Bronchial epithelial cell (primary cell): ENCODE measurements around the gene RBM33. TPM values are rescaled to one million over a fixed set of nuclear protein-coding genes. Genes with fewer than 3 reads are reported as not detected.

Experiments used
- DNase-seq: peaks from one replicate; pipeline ENCODE4 v3.0.0-alpha.2; 2010; ENCODE audit warnings: low read depth
- FAIRE-seq: peaks from 2 replicates; lab custom pipeline; 2011; peaks lifted over from hg19 to GRCh38; lab: Jason Lieb, UNC
- H3K27me3 ChIP-seq: 2 replicates; pipeline ENCODE4 v1.5.1; 2011; ENCODE audit warnings: low read length; ENCODE audit not compliant: control insufficient read depth, insufficient read depth
- H3K36me3 ChIP-seq: 2 replicates; pipeline ENCODE4 v1.5.1; 2011; ENCODE audit warnings: low read length; ENCODE audit not compliant: control insufficient read depth, insufficient read depth
- H3K4me3 ChIP-seq: 2 replicates; pipeline ENCODE4 v1.5.1; 2011; ENCODE audit warnings: mild to moderate bottlenecking, low read depth, low read length, control low read depth
- total RNA-seq: library from RNA; depleted of rRNA; stranded (reverse); fragments of >200 nt; gene quantifications from 2 replicates; pipeline ENCODE4 v1.2.1, GENCODE V29; 2014
- TF ChIP-seq, protein P1 (sequence below): IDR thresholded peaks from 2 replicates; pipeline ENCODE4 v1.5.1; 2011; ENCODE audit warnings: mild to moderate bottlenecking, moderate library complexity, low read length, control low read depth, inconsistent platforms; ENCODE audit not compliant: insufficient read depth, severe bottlenecking

The RBM33 gene
- total RNA-seq, 1 donor from 2014 or later: 17.1 TPM

DNA sequence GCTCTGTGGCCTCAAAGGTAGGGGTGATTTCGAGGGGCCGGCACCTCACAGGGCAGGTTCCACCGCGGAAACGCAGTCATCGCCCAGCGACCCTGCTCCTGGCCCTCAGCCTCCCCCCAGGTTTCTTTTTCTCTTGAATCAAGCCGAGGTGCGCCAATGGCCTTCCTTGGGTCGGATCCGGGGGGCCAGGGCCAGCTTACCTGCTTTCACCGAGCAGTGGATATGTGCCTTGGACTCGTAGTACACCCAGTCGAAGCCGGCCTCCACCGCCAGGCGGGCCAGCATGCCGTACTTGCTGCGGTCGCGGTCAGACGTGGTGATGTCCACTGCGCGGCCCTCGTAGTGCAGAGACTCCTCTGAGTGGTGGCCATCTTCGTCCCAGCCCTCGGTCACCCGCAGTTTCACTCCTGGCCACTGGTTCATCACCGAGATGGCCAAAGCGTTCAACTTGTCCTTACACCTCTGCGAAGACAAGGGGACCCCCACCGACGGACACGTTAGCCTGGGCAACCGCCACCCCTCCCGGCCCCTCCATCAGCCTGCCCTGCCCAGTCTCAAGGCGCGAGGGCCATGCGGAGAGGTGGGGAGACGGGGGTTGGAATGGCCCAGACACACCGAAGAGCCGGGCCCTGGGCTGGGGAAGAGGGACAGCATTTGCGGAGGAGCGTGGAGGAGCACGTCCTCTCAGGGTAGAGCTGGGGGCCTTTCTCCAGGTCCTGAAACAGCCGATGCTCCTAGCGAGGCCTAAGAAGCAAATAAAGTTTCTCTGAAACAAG lies 161.8 kb downstream of the RBM33 start:
- Histone ChIP-seq H3K27me3 (peaks cover 16% of the 10 kb centered on the region), H3K36me3 (no peaks in the 10 kb centered on the region), H3K4me3 (no peak overlapping the region)
- DNase-seq (no peak), FAIRE-seq (no peak)
- TF ChIP-seq, protein P1, sequence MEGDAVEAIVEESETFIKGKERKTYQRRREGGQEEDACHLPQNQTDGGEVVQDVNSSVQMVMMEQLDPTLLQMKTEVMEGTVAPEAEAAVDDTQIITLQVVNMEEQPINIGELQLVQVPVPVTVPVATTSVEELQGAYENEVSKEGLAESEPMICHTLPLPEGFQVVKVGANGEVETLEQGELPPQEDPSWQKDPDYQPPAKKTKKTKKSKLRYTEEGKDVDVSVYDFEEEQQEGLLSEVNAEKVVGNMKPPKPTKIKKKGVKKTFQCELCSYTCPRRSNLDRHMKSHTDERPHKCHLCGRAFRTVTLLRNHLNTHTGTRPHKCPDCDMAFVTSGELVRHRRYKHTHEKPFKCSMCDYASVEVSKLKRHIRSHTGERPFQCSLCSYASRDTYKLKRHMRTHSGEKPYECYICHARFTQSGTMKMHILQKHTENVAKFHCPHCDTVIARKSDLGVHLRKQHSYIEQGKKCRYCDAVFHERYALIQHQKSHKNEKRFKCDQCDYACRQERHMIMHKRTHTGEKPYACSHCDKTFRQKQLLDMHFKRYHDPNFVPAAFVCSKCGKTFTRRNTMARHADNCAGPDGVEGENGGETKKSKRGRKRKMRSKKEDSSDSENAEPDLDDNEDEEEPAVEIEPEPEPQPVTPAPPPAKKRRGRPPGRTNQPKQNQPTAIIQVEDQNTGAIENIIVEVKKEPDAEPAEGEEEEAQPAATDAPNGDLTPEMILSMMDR: no peak

DNA sequence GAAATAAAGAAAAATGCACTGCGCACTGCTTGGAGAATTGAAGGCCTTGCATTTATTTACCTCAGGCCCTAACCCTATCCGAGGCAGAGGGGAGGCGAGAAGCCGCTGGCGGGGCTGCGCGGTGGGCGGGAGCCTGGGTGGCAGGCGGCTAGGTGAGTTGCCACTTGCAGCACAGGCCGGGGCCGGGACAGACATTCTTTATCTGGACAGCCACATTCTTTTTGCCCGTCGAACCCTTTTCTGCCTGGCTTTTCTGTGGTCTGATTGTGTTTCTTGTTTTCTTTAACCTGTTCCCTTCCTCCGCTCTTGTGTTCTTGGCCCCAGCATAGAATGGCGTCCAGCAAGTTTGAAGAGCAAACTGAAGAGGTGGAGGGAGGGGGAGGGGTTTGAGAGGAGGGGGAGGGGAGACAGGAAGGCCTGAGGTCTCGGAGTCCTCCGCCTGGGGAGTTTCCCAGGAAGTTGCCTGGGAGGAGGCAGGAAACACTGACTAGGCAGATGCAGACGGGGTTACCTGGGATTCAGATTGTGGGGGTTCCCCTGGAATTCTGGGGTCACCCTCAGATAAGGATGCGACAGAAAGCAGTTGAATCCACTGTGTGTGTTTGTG lies 162.7 kb downstream of the RBM33 start:
- DNase-seq (no peak), FAIRE-seq (no peak)
- peaks cover 21% of the 10 kb centered on the region for H3K27me3 ChIP-seq
- H3K4me3 ChIP-seq: no peak overlapping the region
- TF ChIP-seq, protein P1: no peak
- H3K36me3 ChIP-seq: no peaks in the 10 kb centered on the region

DNA sequence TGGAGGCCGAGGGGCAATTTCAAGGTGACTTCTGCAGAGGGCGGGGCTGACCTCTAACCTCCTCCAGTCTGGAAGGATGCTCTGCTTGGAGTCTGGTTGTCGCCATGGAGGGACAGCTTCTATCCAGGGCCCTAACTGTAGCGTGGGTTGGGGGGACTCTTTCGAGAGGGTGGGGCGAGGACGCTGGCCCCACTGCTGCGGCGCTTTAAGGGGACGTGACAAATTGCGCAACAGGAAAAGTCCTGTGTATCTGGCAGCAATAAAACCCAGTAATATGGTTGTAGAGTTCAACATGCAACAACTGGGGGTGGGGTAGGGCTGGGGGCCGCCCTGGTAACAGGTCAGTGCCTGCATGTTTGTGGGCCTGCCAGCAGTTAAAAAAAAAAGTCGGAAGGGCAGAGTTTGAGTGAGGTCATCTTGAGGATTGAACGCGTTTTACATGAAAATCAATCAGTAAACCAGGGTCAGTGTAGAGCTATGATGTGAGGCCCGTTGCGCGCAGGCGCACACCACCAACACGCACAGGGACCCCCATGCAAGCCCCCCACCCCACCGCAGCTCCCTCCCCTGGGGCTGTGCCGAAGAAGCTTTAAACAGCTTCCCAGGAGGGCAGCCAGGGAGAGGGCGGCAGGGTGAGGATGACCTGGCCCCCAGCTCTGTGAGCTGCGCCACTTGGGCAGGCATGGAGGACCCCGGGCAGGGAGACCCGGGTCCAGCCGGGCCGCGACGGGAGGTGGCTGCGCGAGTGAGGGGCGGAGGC lies 163.5 kb downstream of the RBM33 start:
- no peak for DNase-seq
- no peak overlapping the region for H3K4me3 ChIP-seq
- FAIRE-seq: no peak
- H3K27me3 ChIP-seq: peaks cover 21% of the 10 kb centered on the region
- H3K36me3 ChIP-seq: no peaks in the 10 kb centered on the region
- TF ChIP-seq, protein P1: no peak

DNA sequence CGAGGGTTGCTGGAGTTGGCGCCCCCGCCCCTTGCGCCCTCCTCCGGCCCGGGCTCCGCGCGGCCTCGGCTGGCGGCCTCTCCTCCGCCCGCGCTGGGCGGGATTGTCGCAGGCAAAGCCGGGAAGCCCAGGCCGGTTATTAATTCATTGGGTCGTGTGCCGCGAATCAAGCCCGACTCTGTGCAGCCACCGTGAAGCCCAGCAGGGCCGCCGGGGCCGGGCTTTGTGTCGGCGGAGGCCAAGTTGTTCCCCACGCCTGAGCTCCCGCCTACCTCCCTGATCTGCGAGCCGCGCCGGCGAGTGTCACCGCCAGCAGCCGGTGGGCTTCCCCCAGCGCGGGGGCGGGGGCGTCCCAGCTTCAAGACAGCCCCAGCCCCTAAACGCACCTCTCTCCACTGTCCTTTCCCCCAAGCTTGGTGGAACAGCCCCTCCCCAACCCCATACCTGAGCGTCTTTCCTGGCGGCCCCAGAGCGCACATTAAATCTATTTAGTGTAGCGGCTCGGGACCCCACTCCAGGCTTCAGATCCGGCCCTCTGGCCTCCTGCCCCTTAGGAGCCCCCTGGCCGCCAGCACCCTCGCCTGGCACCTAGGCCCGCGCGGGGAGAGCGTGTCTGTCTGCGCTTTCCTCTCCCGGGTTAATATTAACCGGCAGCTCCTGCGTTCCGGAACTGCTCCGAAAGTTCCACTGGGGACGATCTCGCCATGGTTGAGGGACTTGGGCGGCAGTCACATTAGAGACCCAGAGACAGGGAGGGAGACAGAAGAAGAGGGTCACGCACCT lies 164.3 kb downstream of the RBM33 start:
- FAIRE-seq (no peak), DNase-seq (no peak)
- TF ChIP-seq, protein P1: no peak
- Histone ChIP-seq H3K36me3 (no peaks in the 10 kb centered on the region), H3K27me3 (peaks cover 24% of the 10 kb centered on the region), H3K4me3 (peak overlapping the region; percentile 16)

DNA sequence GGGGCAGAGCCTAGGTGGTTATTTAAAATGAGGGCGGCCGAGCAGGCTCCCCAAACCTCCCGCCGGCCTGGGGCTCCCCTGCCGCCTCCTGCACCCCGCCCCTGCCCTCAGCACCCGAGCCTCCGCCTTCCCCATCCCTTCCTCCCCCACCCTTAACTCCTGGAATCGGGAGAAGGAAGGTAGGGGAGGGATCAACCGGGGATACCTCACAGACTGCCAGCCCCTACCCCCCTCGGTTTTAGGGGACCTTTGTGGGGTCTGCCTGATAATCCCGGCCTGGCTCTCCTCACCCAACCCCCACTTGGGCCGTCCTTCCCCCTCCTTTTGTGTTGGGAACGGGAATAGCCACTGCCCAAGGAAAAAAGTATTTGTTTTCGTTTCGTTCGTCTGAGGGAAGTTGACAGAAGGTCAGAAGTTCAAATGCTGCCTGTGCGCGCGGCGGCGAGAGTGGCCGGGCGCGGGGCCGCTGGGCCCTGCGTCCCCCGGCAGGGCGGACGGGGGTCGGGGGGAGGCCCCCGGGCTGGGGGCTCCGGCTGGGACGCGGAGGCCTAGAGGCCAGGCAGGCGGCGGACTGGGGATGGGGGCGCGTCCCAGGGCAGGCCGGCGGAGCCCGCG lies 165.0 kb downstream of the RBM33 start:
- peaks cover 24% of the 10 kb centered on the region for H3K27me3 ChIP-seq
- FAIRE-seq: no peak
- TF ChIP-seq, protein P1: no peak
- DNase-seq: no peak
- peak overlapping the region; percentile 16 for H3K4me3 ChIP-seq
- H3K36me3 ChIP-seq: no peaks in the 10 kb centered on the region
